OCI-LY1 (cell line): ENCODE data around the gene TIPIN.

Experiments used
- CTCF ChIP-seq: fragments of 200-600 bp; sonication (generic), shearing (Covaris generic); IDR thresholded peaks from 2 replicates; pipeline ENCODE4 v1.5.1; 2017; ENCODE audit warnings: mild to moderate bottlenecking, antibody characterized with exemption, low read length, moderate library complexity, mixed read lengths
- EZH2 ChIP-seq: fragments of 200-600 bp; sonication (generic), shearing (Covaris generic); IDR thresholded peaks from 2 replicates; pipeline ENCODE4 v1.8.0; 2017; ENCODE audit warnings: borderline replicate concordance, mixed run types, mild to moderate bottlenecking, antibody characterized with exemption, low read length, moderate library complexity, mixed read lengths

- TF ChIP-seq CTCF (no peak), EZH2 (no peak)
Observed at GRCh38 chr15:66309828-66310227, 46.7 kb downstream of the TIPIN start.
